ENCODE measurements around the gene KRTAP5-1.
A peak's percentile ranks its signal among the peaks of the same experiment; 100 is the strongest.

DNA sequence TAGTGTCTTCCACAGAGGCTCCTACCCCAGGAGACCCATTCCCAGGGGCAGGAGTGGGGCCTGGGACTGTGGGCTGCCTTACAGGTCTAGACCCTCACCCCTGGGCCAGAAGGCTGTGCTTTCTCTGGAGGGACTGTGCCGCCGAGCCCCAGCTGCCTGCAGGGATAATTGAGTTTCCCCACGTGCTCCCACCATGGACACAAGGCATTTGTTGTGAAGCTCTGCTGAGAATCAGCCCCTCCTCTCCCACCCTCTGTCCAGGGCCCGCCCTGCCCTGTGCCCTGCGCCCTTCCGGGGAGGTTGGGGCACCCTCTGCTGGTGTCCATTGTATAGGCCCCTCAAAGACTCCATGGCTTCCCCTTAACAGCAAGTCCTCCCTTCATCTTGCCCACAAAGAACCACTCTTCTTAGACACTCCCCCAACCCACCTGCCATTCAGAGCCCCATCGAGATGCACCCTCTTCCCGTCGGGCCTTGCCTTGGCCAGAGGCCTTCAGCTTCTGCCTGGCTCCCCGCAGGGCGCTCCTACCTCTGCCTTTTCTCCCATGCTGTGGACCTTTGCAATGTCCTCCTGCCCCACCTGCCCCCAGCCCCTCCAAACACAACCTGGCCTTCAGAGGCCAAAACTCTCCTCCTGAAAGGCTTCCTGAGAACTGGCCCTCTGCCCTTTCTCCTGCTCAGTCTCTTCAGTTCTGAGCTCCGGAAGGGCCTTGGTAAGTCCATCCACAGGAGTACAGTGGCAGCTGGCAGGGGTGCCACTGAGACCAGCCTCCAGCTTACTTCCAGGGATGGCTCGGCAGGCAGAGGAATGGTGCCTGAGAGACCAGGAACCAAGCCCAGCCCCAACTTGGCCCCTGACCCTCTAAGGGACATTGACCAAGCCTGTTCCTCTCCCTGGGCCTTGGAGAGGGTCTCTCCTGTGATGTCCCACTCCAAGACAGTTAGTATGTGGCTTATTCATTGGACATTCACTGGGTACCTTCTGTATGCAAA is 35.4 kb downstream of the KRTAP5-1 start:
- TF ChIP-seq SIN3A (IDR thresholded peaks at IDR 0.05; ENCODE audit: low read depth) = no peak
- TF ChIP-seq, protein P1, sequence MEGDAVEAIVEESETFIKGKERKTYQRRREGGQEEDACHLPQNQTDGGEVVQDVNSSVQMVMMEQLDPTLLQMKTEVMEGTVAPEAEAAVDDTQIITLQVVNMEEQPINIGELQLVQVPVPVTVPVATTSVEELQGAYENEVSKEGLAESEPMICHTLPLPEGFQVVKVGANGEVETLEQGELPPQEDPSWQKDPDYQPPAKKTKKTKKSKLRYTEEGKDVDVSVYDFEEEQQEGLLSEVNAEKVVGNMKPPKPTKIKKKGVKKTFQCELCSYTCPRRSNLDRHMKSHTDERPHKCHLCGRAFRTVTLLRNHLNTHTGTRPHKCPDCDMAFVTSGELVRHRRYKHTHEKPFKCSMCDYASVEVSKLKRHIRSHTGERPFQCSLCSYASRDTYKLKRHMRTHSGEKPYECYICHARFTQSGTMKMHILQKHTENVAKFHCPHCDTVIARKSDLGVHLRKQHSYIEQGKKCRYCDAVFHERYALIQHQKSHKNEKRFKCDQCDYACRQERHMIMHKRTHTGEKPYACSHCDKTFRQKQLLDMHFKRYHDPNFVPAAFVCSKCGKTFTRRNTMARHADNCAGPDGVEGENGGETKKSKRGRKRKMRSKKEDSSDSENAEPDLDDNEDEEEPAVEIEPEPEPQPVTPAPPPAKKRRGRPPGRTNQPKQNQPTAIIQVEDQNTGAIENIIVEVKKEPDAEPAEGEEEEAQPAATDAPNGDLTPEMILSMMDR (IDR thresholded peaks at IDR 0.05 in 2 of 3, conservative IDR thresholded peaks at IDR 0.05 in 1 of 3; ENCODE audit: borderline replicate concordance in 1 of 3, insufficient read depth in 1 of 3, low read depth in 2 of 3, low read length in 2 of 3) = peak in 2 of 3 experiments; percentile 9 to 23; a peak in 1 of 6 replicates
- TF ChIP-seq EZH2 (IDR thresholded peaks at IDR 0.05) = no peak
- no peak for TF ChIP-seq POLR2AphosphoS5 (IDR thresholded peaks at IDR 0.05; ENCODE audit: low read depth, low read length)
- TF ChIP-seq, protein P2, sequence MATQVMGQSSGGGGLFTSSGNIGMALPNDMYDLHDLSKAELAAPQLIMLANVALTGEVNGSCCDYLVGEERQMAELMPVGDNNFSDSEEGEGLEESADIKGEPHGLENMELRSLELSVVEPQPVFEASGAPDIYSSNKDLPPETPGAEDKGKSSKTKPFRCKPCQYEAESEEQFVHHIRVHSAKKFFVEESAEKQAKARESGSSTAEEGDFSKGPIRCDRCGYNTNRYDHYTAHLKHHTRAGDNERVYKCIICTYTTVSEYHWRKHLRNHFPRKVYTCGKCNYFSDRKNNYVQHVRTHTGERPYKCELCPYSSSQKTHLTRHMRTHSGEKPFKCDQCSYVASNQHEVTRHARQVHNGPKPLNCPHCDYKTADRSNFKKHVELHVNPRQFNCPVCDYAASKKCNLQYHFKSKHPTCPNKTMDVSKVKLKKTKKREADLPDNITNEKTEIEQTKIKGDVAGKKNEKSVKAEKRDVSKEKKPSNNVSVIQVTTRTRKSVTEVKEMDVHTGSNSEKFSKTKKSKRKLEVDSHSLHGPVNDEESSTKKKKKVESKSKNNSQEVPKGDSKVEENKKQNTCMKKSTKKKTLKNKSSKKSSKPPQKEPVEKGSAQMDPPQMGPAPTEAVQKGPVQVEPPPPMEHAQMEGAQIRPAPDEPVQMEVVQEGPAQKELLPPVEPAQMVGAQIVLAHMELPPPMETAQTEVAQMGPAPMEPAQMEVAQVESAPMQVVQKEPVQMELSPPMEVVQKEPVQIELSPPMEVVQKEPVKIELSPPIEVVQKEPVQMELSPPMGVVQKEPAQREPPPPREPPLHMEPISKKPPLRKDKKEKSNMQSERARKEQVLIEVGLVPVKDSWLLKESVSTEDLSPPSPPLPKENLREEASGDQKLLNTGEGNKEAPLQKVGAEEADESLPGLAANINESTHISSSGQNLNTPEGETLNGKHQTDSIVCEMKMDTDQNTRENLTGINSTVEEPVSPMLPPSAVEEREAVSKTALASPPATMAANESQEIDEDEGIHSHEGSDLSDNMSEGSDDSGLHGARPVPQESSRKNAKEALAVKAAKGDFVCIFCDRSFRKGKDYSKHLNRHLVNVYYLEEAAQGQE (IDR thresholded peaks at IDR 0.05; ENCODE audit: low read depth) = no peak
- no peak for TF ChIP-seq POLR2A (IDR thresholded peaks at IDR 0.05; ENCODE audit: borderline replicate concordance, extremely low read depth, insufficient read depth, insufficient read length)

Measured in HCT116 (cell line).